SK-N-SH (cell line): ENCODE data around the gene OPCML. TPM values are rescaled to one million over a fixed set of nuclear protein-coding genes. Genes with fewer than 3 reads are reported as not detected.

ENCODE experiments used
- CTCF ChIA-PET: fragments of 300-600, 350-600 bp; formaldehyde crosslinking; extraction: SDS; loops from one replicate; lab custom pipeline; 2021; lab: Yijun Ruan, JAX
- POLR2A ChIA-PET: fragments of 350-600 bp; sonication (Branson Sonifier 250); formaldehyde crosslinking; extraction: SDS; loops from one replicate; lab custom pipeline; 2020; ENCODE audit warnings: antibody characterized with exemption, inconsistent platforms; lab: Yijun Ruan, JAX
- DNase-seq: peaks from one replicate; pipeline ENCODE4 v3.0.0; 2012
- H2AFZ ChIP-seq: fragments of 200-600 bp; sonication (generic); 2 replicates; pipeline ENCODE4 v1.8.1; 2016; ENCODE audit warnings: antibody characterized with exemption, mild to moderate bottlenecking, low read depth
- H3F3A ChIP-seq: fragments of 200-600 bp; sonication (generic); replicated peaks from 2 replicates; pipeline ENCODE3; 2016; ENCODE audit warnings: antibody characterized with exemption, mild to moderate bottlenecking; ENCODE audit not compliant: insufficient read depth
- H3K27ac ChIP-seq, 2 experiments: fragments of 200-500 bp in 1 of 2; fragments of 200-600 bp in 1 of 2; sonication (Bioruptor generic) in 1 of 2; sonication (generic), shearing (Covaris generic) in 1 of 2; 2 replicates each; pipeline versions ENCODE4 v1.5.1 to v1.6.1; 2014 to 2016; ENCODE audit warnings: low read depth in 2 of 2, inconsistent platforms in 1 of 2, low read length in 1 of 2, mild to moderate bottlenecking in 1 of 2, mixed read lengths in 1 of 2
- H3K27me3 ChIP-seq: fragments of 200-600 bp; sonication (generic), shearing (Covaris generic); 2 replicates; pipeline ENCODE4 v1.6.1; 2016; ENCODE audit warnings: mixed run types; ENCODE audit not compliant: insufficient read depth
- H3K36me3 ChIP-seq, 2 experiments: fragments of 200-500 bp in 1 of 2; fragments of 200-600 bp in 1 of 2; sonication (Bioruptor generic) in 1 of 2; sonication (generic) in 1 of 2; replicated peaks in 1 of 2; 2 replicates each; pipeline versions ENCODE3 to v1.5.1; 2014 to 2016; ENCODE audit warnings: low read length in 1 of 2, mild to moderate bottlenecking in 1 of 2; ENCODE audit not compliant: insufficient read depth in 2 of 2, control insufficient read depth in 1 of 2
- H3K4me1 ChIP-seq, 2 experiments: fragments of 200-500 bp in 1 of 2; fragments of 200-600 bp in 1 of 2; sonication (Bioruptor generic) in 1 of 2; sonication (generic), shearing (Covaris generic) in 1 of 2; 2 replicates each; pipeline versions ENCODE4 v1.5.1 to v1.6.1; 2014 to 2016; ENCODE audit warnings: low read depth in 1 of 2, low read length in 1 of 2, mixed run types in 1 of 2; ENCODE audit not compliant: insufficient read depth in 2 of 2, control insufficient read depth in 1 of 2
- H3K4me2 ChIP-seq: fragments of 200-600 bp; sonication (generic), shearing (Covaris generic); 2 replicates; pipeline ENCODE4 v1.6.1; 2017; ENCODE audit warnings: mixed run types
- H3K4me3 ChIP-seq, 2 experiments: fragments of 200-500 bp in 1 of 2; fragments of 200-600 bp in 1 of 2; sonication (Bioruptor generic) in 1 of 2; sonication (generic), shearing (Covaris generic) in 1 of 2; 2 replicates each; pipeline versions ENCODE4 v1.5.1 to v1.8.1; 2014 to 2016; ENCODE audit warnings: low read depth in 2 of 2, inconsistent platforms in 1 of 2, low read length in 1 of 2, mild to moderate bottlenecking in 1 of 2, mixed read lengths in 1 of 2, moderate library complexity in 1 of 2
- H3K79me2 ChIP-seq: fragments of 200-600 bp; sonication (generic); 2 replicates; pipeline ENCODE4 v1.8.1; 2017; ENCODE audit warnings: mild to moderate bottlenecking; ENCODE audit not compliant: insufficient read depth
- H3K9ac ChIP-seq: fragments of 200-600 bp; sonication (generic); 2 replicates; pipeline ENCODE4 v1.6.1; 2017; ENCODE audit warnings: mixed run types
- H3K9me2 ChIP-seq: fragments of 200-600 bp; sonication (generic); 2 replicates; pipeline ENCODE4 v1.6.1; 2017; ENCODE audit warnings: mixed run types
- H3K9me3 ChIP-seq: fragments of 200-600 bp; sonication (generic); 2 replicates; pipeline ENCODE4 v1.6.1; 2017; ENCODE audit warnings: mixed run types, mild to moderate bottlenecking, moderate library complexity
- H4K20me1 ChIP-seq: fragments of 200-600 bp; sonication (generic); 2 replicates; pipeline ENCODE4 v1.6.1; 2017; ENCODE audit warnings: mild to moderate bottlenecking, mixed run types; ENCODE audit not compliant: insufficient read depth
- EZH2phosphoT487 ChIP-seq: fragments of 200-600 bp; sonication (generic); IDR thresholded peaks from 2 replicates; pipeline ENCODE4 v1.6.1; 2017; ENCODE audit warnings: low read depth, mixed run types, mild to moderate bottlenecking, antibody characterized with exemption, moderate library complexity, borderline replicate concordance
- FOSL2 ChIP-seq: IDR thresholded peaks from 2 replicates; pipeline ENCODE4 v1.4.0; 2012; ENCODE audit warnings: low read depth, mild to moderate bottlenecking, moderate library complexity, borderline replicate concordance
- NFIC ChIP-seq: IDR thresholded peaks from 2 replicates; pipeline ENCODE4 v1.4.0; 2012; ENCODE audit warnings: borderline replicate concordance
- RAD21 ChIP-seq: IDR thresholded peaks from 2 replicates; pipeline ENCODE4 v1.6.1; 2012; ENCODE audit warnings: mild to moderate bottlenecking, low read length
- RCOR1 ChIP-seq: fragments of 150-350 bp; IDR thresholded peaks from 2 replicates; pipeline ENCODE4 v1.6.1; 2017; ENCODE audit warnings: antibody characterized with exemption, low read length
- RFX5 ChIP-seq: IDR thresholded peaks from 2 replicates; pipeline ENCODE4 v1.6.1; 2012; ENCODE audit warnings: mild to moderate bottlenecking, improper control_type of control experiment, low read length
- SMC3 ChIP-seq: IDR thresholded peaks from 2 replicates; pipeline ENCODE4 v1.6.1; 2012; ENCODE audit warnings: low read depth, low read length, improper control_type of control experiment
- WGBS: methylation state at CpG from one replicate; pipeline ENCODE4 v1.1.6; 2017; ENCODE audit warnings: low lambda C conversion rate; 5-methylcytosine and 5-hydroxymethylcytosine counted together
- polyA plus RNA-seq, 3 experiments: library from polyadenylated mRNA; depleted of rRNA; stranded (reverse); fragments of >200 nt; gene quantifications; 2 replicates each; pipeline ENCODE4 v1.2.3, GENCODE V29; 2012
- TF ChIP-seq, protein P1 (sequence below): fragments of 200-600 bp; sonication (generic); IDR thresholded peaks from 2 replicates; pipeline ENCODE4 v1.6.1; 2017; ENCODE audit warnings: antibody characterized with exemption, mild to moderate bottlenecking, moderate library complexity
- TF ChIP-seq, protein P2 (sequence below): fragments of 150-350 bp; IDR thresholded peaks from 2 replicates; pipeline ENCODE4 v1.6.1; 2016; ENCODE audit warnings: mild to moderate bottlenecking, low read depth, low read length
- TF ChIP-seq, protein P3 (sequence below): IDR thresholded peaks from 2 replicates; pipeline ENCODE4 v1.4.0; 2012; ENCODE audit warnings: low read depth, borderline replicate concordance

The OPCML gene
- polyA plus RNA-seq, 1 of the 3 experiments (the other 2 are of a cell fraction) = not detected

DNA sequence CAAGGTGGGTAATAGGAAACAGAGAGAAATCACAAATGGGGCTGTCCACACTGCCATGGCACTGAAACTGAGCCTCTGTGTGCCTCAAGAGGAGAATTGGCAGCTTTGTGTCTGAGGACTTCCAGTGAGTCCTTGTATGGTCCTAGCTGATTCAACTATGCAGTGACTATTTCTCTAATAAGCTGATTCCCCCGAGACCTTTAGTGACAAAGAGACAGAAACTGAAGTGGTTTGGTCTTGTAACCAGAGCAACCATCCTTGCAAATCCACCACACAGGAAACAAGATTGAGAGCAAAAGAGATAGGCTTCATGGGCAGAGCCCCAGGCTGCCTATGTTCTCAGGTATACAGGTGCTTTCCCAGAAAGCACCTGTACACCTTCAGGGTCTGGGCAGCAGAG is 1123.4 kb downstream of the OPCML start:
- Histone ChIP-seq H3K9me3 (no peaks in the 10 kb centered on the region), H3K4me2 (no peak overlapping the region), H3K79me2 (no peaks in the 10 kb centered on the region), H3K9ac (no peak overlapping the region), H3K27me3 (no peaks in the 10 kb centered on the region), H3K9me2 (no peaks in the 10 kb centered on the region), H3K27ac (no peak overlapping the region), H3K36me3 (no peaks in the 10 kb centered on the region), H3F3A (no peaks in the 10 kb centered on the region), H2AFZ (no peak overlapping the region), H4K20me1 (no peaks in the 10 kb centered on the region), H3K4me1 (no peaks in the 10 kb centered on the region), H3K4me3 (no peak overlapping the region)
- WGBS = 13% methylated on average over 1 of the region's 1 CpG
- POLR2A ChIA-PET = no interaction called here
- no peak for DNase-seq
- no peak for TF ChIP-seq NFIC
- TF ChIP-seq, protein P1, sequence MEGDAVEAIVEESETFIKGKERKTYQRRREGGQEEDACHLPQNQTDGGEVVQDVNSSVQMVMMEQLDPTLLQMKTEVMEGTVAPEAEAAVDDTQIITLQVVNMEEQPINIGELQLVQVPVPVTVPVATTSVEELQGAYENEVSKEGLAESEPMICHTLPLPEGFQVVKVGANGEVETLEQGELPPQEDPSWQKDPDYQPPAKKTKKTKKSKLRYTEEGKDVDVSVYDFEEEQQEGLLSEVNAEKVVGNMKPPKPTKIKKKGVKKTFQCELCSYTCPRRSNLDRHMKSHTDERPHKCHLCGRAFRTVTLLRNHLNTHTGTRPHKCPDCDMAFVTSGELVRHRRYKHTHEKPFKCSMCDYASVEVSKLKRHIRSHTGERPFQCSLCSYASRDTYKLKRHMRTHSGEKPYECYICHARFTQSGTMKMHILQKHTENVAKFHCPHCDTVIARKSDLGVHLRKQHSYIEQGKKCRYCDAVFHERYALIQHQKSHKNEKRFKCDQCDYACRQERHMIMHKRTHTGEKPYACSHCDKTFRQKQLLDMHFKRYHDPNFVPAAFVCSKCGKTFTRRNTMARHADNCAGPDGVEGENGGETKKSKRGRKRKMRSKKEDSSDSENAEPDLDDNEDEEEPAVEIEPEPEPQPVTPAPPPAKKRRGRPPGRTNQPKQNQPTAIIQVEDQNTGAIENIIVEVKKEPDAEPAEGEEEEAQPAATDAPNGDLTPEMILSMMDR = no peak
- TF ChIP-seq, protein P2, sequence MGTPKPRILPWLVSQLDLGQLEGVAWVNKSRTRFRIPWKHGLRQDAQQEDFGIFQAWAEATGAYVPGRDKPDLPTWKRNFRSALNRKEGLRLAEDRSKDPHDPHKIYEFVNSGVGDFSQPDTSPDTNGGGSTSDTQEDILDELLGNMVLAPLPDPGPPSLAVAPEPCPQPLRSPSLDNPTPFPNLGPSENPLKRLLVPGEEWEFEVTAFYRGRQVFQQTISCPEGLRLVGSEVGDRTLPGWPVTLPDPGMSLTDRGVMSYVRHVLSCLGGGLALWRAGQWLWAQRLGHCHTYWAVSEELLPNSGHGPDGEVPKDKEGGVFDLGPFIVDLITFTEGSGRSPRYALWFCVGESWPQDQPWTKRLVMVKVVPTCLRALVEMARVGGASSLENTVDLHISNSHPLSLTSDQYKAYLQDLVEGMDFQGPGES = no peak
- TF ChIP-seq, protein P3, sequence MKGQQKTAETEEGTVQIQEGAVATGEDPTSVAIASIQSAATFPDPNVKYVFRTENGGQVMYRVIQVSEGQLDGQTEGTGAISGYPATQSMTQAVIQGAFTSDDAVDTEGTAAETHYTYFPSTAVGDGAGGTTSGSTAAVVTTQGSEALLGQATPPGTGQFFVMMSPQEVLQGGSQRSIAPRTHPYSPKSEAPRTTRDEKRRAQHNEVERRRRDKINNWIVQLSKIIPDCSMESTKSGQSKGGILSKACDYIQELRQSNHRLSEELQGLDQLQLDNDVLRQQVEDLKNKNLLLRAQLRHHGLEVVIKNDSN = no peak
- no peak for TF ChIP-seq EZH2phosphoT487
- TF ChIP-seq RCOR1 = no peak
- no peak for TF ChIP-seq SMC3
- TF ChIP-seq FOSL2 = no peak
- CTCF ChIA-PET = interaction anchor here (1.4 kb wide), 1 partner anchor 290 kb away, joined by 3 read pairs; no protein-coding TSS in a partner anchor

DNA sequence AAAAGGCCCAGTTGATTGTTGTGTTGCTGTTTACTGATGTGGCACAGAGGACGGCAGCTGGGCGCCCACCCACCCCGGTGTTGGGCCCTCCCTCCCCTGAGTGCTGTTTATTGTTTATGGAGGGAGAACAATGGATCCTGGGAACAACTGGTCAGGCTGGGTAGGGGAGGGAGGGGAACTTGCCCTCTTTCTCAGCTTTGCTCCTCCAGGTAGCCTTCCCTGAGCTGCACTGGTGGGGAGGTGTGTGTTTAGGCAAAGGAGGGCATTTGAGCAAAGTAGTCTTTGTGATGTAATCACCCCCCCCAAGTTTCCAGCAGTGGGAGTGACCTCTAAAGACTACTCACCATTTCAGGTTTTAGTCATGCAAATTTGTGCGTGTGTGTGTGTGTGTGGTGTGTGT is 1126.6 kb downstream of the OPCML start:
- no peaks in the 10 kb centered on the region; a peak in 1 of 4 replicates for H3K4me1 ChIP-seq
- no peak overlapping the region for H3K27ac ChIP-seq
- H3K9ac ChIP-seq = no peak overlapping the region
- DNase-seq = no peak
- CTCF ChIA-PET = no interaction called here
- H3K79me2 ChIP-seq = no peaks in the 10 kb centered on the region
- POLR2A ChIA-PET = no interaction called here
- 40% methylated on average over 4 of the region's 4 CpGs for WGBS
- H4K20me1 ChIP-seq = no peaks in the 10 kb centered on the region
- no peaks in the 10 kb centered on the region for H3K9me3 ChIP-seq
- no peak overlapping the region for H3K4me2 ChIP-seq
- no peaks in the 10 kb centered on the region for H3K36me3 ChIP-seq
- no peak for TF ChIP-seq RFX5
- TF ChIP-seq, protein P3 = no peak
- TF ChIP-seq, protein P1 = no peak
- TF ChIP-seq NFIC = no peak
- TF ChIP-seq RAD21 = no peak
- TF ChIP-seq FOSL2 = no peak
- TF ChIP-seq, all 33 proteins: peak for 0
- Histone ChIP-seq H3F3A (no peaks in the 10 kb centered on the region), H3K9me2 (no peaks in the 10 kb centered on the region), H3K27me3 (no peaks in the 10 kb centered on the region), H3K4me3 (no peak overlapping the region), H2AFZ (no peak overlapping the region)
